ENCODE results near the gene CATSPERZ.

DNA sequence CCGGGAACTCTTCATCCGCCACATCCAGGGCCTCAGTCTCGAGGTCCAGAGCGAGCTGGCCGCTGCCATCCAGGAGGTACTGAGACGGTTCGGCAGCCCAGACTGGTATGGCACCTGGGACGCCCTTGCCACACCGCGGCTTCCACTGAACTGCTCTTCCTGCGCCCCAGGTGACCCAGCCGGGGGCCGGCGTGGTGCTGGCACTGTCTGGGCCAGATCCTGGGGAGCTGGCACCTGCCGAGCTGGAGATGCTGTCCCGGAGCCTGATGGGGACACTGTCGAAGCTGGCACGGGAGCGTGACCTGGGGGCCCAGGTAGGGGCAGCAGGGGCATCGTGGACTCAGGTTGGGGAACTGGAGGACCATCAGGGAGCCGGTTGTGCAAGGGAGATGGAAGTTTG is 41.3 kb downstream of the CATSPERZ start:
- no peak for TF ChIP-seq CTCF (IDR thresholded peaks at IDR 0.05; ENCODE audit: extremely low read depth in 1 of 2, insufficient read depth in 1 of 2, low read depth in 1 of 2, low read length in 2 of 2)
- TF ChIP-seq EZH2 (IDR thresholded peaks at IDR 0.05; ENCODE audit: borderline replicate concordance, low read depth, low read length, severe bottlenecking), result no peak
- TF ChIP-seq POLR2A (IDR thresholded peaks at IDR 0.05; ENCODE audit: low read depth, low read length), result no peak
- TF ChIP-seq FOS (IDR thresholded peaks at IDR 0.05; ENCODE audit: borderline replicate concordance, insufficient read depth, low read length), result no peak
- no peak for TF ChIP-seq POLR2AphosphoS5 (IDR thresholded peaks at IDR 0.05; ENCODE audit: insufficient read depth, low read depth, low read length)
- no peak for TF ChIP-seq GATA2 (IDR thresholded peaks at IDR 0.05; ENCODE audit: insufficient read depth, insufficient read length, low read depth, low read length)
- TF ChIP-seq MAX (IDR thresholded peaks at IDR 0.05; ENCODE audit: insufficient read depth, insufficient read length), result no peak

Data from endothelial cell of umbilical vein (primary cell).